DMS153 treated with DMSO at 0.1 percent for 48 hours (cell line): ENCODE data around the gene CD47.

Source experiments
- DNase-seq: peaks from one replicate; lab custom pipeline; 2025; ENCODE audit not compliant: unreplicated experiment; lab: John Stamatoyannopoulos, UW

Gene CD47

GRCh38 chr3:108054935-108055334 lies 35.9 kb downstream of the CD47 start:
- no peak for DNase-seq

GRCh38 chr3:108053483-108053882 lies 37.3 kb downstream of the CD47 start:
- DNase-seq: no peak

DNA sequence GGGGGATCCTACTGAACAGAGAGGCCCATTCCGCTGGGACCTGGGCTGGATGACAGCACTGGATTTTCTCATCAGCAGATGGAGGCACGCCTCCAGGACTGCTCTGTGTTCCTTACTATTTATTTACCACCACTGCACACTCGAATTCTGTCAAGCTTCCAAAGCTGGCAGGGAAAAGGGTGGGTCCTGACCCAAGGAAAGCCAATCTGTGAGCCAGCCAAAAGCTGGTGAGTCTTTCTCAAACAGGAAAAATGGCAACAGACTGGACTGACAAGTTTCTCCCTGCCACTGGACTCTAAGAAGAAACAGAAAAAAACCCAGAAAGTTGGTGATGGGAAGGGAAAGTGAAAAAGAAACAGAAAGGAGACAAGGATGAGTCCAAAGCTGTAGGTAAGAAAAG lies 37.8 kb downstream of the CD47 start:
- no peak for DNase-seq

GRCh38 chr3:108051005-108051404 lies 39.8 kb downstream of the CD47 start:
- no peak for DNase-seq

DNA sequence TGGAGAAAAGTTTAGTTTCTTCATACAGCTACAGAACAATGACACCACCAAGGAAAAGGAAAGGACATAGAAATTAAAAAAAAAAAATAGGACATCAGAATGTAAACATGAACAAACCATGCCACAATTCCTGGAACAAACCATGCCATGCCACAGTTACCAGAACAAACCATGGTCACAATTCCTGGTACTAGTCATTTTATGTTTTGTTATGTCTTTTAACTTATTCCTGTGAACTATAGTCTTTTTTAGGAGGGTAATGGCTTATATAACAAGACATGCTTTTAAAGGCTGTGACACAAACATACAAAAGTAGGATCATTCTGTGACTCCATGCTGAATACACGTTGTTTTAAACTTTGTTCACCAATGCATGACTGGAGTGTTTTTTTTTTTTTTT lies 42.8 kb downstream of the CD47 start:
- no peak for DNase-seq

- no peak for DNase-seq
These were observed 44.6 kb downstream of the CD47 start for GRCh38 chr3:108046247-108046646.

DNA sequence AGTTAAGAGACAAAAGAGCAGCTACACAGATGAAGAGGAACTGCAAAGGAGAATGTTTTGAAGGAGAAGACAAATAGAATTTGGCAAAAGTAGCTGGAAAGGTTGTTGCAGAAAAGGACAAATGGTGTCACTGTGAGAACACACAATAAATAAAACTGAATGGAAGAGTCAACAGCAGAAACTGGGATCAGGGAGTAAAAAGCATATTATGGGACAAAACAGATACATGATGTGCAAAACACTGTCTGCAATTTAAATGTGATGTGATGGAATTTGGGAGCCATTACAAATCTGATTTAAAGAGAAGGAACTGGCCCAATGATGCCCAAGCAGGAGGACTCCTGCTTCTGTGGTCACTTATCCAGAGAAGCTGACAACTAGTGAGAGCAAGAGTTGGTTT lies 46.1 kb downstream of the CD47 start:
- no peak for DNase-seq

GRCh38 chr3:108042300-108042699 lies 48.5 kb downstream of the CD47 start:
- DNase-seq: no peak

DNA sequence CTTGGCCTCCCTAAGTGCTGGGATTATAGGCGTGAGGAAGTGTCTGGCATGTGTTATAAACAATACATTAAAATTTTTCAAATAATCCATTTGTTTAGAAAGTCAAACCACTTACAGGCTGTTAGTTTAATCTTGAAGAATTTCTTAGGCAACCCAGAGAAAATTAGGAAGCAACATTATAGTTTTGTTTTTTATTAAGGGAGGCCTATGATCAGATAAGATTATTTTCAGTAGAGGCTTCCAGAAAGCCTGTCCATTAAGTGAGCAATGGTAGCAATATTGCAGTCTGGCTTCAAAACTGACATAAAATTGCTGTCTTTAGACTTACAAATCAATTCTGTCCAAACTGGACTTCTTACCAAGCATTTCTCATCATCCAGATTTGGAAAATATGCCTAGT lies 49.6 kb downstream of the CD47 start:
- no peak for DNase-seq

- DNase-seq: no peak
These were observed 53.1 kb downstream of the CD47 start for GRCh38 chr3:108037770-108038169.

GRCh38 chr3:108036984-108037741 lies 53.7 kb downstream of the CD47 start:
- DNase-seq: no peak

- no peak for DNase-seq
These were observed 54.4 kb downstream of the CD47 start for GRCh38 chr3:108036401-108036800.

- DNase-seq: no peak
These were observed 55.1 kb downstream of the CD47 start for GRCh38 chr3:108035751-108036150.

DNA sequence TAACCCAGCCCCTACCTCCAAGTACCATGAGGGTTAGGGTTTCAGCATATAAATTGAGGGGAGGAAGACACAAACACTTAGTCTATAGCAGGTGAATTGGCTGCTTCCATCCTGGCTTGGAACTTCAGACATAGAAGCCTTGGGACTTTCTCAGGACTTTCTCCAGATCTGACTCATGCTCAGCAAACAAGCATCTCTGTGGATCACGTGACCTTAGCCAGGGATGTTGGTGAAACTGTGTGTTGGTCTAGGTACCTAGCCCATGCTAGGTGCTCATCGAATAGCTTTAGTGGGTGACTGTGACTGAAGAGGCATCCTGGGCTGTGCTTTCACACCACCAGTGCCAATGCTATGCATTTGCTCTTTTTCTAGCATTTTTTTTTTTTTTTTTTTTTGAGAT lies 58.9 kb downstream of the CD47 start:
- DNase-seq: no peak

DNA sequence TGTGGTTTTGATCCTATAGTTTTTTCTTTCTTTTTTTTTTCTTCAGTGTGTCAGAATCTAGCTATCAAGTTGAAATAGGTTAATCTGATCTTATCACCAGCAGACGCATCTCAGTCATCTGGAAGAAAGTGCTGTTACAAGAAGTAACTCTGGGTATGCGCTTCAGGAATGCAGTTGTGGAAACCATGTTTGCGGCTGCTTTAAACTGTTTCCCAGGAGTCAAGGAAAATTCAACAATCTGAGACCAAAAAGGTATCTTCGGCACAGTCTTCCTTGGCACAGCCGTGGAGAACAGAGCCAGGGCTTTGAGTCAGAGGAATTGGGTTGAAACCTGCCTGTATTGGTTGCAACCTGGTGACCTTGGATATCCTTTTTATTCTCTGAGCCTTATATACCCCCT lies 59.9 kb downstream of the CD47 start:
- no peak for DNase-seq

- DNase-seq: no peak
These were observed 61.4 kb downstream of the CD47 start for GRCh38 chr3:108029466-108029865.

DNA sequence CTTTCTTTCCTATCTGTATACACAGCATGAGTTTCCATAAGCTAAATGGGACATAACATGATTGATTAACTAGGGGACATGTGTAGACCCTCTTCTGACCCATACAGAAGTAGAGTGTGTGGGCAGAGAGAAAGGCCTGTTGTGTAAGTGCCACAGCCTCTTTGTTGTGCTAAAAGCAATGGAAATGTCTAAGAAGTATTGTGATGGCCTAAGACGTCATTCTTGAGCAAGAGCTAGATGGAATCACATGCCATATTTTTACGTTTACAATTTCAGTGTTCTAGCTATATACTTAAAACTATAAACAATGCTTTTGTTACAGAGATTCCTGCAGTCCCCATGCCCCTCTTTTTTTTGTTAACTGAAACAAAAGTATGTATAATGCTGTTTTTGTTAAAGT lies 61.9 kb downstream of the CD47 start:
- DNase-seq: no peak

- no peak for DNase-seq
These were observed 65.7 kb downstream of the CD47 start for GRCh38 chr3:108025177-108025576.

GRCh38 chr3:108024146-108024850 lies 66.5 kb downstream of the CD47 start:
- no peak for DNase-seq

- DNase-seq: no peak
These were observed 68.3 kb downstream of the CD47 start for GRCh38 chr3:108022256-108023150.

- DNase-seq: no peak
These were observed 69.3 kb downstream of the CD47 start for GRCh38 chr3:108021533-108021932.

- no peak for DNase-seq
These were observed 69.7 kb downstream of the CD47 start for GRCh38 chr3:108021131-108021530.
